HG03039 (cell line): ENCODE measurements around the gene PARD3.

Experiments
- ATAC-seq: cut with Tn5 transposase; IDR thresholded peaks from one replicate; pipeline ENCODE4 v1.9.1; 2021; ENCODE audit warnings: mild to moderate bottlenecking, moderate library complexity; ENCODE audit not compliant: unreplicated experiment

PARD3 gene

GRCh38 chr10:34520510-34520909, 294.6 kb downstream of the PARD3 start:
- ATAC-seq = no peak

DNA sequence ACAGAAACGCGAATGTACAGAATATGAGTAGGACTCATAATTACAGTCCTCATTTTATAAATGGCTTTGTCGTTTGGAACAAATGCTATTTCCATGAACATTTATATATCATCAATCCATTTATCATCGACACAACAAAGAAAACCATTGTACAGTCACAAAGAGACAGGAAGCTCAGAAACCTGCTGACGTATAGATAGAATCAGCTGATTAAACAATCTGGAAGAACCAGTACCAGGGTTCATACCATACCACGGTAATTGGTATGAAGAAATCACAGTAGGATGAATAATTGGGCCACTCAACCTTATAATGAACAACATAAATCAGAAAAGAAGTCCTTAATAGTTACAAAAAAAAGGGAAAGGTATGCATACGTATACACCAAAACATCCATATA, 295.0 kb downstream of the PARD3 start:
- ATAC-seq = no peak

DNA sequence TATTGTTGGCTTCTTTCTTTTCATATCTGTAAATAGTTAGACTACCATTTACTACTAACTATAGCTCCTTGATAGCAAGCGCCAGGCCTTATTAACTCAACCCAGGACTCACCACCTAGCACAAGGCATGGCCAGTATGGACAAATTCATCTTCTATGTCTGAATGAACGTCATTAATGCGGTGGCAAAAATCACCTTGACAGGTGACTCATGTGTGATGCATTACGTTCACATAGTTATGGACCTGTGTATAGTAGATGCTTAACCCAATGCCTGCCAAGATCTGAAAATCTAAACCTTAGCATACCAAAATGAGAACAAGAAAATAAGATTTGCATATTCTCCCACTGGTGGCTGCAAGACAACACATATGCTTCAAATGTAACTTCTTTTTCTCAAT, 300.8 kb downstream of the PARD3 start:
- ATAC-seq = no peak

DNA sequence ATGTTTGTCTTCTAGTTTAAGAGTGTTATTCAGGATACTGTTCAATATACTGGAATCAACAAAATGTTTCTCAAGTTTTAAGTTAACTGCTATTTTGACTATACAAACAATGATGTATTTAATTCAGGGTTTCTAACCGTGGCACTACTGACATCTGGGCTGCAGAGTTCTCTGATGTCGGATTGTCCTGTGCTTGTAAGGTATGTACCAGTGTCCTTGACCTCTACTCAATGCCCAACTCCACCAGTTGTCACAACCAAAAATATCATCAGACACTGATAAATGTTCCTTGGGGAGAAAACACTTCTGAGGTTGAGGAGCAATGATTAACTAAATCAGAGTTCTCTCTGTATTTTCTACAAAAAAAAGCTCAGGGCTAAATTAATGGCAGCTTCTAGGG, 301.5 kb downstream of the PARD3 start:
- no peak for ATAC-seq

DNA sequence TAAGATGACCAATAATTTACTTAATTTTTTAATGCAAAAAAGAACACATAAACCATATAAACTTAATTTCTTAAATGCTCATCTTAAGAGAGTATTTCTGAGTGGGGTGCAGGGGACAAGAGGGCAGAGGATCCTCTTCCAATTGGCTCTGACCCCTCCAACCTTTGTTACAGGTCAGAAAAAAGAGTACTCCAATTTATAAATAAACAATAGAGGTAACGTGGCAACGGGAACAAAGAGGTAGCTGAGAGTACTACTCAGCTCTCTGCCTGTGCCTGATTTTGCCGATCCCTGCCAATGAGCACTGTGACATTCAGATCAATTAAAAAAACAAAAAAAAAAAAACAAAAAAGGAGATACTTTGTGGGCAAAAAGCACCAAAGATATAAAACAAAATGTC, 307.9 kb downstream of the PARD3 start:
- no peak for ATAC-seq

- ATAC-seq = no peak
Measured at GRCh38 chr10:34506786-34507185, 308.3 kb downstream of the PARD3 start.

DNA sequence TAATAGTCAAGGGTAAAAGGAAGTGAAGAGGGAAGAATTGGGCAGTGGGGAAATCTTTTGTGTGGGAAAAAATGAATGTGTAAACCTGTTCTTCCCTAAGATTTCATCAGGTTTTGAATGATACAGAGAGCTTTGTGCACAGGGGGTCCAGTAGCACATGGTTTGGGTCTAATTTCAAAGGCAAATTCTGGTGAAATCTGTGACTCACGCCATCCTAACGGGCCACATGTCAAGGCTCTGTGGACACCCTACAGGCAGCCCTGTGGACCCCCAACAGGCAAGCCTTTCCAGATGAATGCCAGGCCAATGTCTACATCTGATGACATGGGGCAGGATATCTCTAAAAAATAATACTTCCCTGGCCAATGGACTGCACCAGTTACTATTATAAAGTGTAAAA, 309.8 kb downstream of the PARD3 start:
- ATAC-seq = no peak

GRCh38 chr10:34504534-34504933, 310.6 kb downstream of the PARD3 start:
- no peak for ATAC-seq

DNA sequence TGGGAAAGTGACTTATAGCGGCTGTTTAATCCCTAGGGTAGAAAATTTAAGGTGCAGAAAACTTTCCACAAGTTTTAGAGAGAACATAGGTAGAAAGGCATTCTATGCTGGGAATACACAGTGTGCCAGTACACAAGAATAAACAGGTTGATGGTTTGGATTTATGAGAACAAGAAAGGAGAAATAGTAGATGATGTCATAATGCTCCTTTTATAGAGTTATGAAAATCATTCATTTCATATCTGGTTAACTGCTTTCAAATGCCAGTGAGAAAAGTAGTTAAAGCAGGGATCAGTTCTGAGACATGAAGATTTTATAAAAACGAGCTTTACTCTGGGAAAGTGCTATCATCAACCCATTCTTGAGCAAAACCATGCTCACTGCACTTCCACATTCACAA, 311.4 kb downstream of the PARD3 start:
- no peak for ATAC-seq

DNA sequence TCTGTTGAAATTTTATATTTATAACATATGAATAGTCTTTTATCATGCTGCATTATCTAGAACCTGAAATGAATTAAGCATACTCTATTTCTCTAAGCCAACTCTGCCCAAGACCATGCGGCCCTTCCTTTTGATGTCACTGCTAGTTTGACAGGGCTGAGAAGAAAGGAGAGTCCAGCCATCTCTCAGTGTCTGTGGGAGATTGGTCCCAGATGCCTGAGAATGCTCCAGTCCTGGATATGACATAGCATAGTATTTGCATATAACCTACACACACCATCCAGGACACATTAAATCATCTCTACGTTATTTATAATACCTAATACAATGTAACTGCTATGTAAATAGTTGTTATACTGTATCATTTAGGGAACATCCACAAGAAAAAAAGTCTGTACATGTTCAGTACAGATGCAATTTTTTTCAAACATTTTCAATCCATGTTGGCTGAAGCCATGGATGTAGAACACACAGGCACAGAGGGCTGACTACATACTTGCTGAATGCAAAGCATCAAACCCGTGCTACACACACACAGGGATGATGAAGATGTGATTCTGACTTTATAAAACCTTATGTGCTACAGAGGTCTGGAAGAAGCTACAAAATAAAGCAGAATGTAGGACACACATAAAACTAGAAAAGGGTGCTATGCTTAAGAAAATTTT, 315.4 kb downstream of the PARD3 start:
- no peak for ATAC-seq

- no peak for ATAC-seq
Measured at GRCh38 chr10:34498821-34499220, 316.3 kb downstream of the PARD3 start.

GRCh38 chr10:34495938-34496337, 319.2 kb downstream of the PARD3 start:
- ATAC-seq = no peak

GRCh38 chr10:34494012-34494411, 321.1 kb downstream of the PARD3 start:
- ATAC-seq = no peak

DNA sequence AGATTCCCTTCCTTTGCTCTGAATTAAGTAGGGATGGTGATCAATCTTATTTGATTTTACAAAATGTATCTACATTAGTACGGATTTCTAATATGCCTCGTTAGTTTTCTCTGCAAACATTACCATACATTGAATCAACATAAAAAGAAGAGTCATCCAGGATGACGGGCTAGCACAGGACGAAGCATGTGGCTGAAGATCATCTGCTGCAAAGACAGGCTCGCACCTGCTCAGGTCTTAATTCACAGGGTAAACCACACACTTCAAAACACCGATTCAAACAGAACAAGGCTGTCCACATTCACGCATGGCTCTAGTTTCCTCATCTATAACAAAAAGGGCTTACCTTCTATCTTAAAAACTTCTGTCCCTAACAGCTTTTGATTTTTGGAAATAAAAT, 323.0 kb downstream of the PARD3 start:
- no peak for ATAC-seq

DNA sequence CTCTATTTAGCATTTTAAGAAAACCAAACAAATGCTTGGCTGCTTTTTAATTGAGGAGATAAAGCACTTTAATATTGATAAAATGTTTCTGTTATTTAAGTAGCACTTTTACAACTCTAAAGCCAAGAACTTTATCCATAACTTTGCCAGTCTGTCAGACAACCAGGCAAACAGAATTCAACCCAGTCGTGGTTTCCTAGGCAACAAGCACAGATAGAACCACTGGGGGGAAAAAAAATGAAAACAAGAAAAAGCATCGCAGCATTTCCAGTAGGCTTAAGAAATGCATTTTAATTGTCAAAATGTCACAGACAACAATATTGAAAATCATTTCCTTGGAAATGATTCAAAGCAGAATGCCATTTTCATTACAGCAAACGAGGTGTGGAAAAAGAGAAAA, 323.4 kb downstream of the PARD3 start:
- no peak for ATAC-seq

- no peak for ATAC-seq
Measured at GRCh38 chr10:34489973-34490745, 324.9 kb downstream of the PARD3 start.

DNA sequence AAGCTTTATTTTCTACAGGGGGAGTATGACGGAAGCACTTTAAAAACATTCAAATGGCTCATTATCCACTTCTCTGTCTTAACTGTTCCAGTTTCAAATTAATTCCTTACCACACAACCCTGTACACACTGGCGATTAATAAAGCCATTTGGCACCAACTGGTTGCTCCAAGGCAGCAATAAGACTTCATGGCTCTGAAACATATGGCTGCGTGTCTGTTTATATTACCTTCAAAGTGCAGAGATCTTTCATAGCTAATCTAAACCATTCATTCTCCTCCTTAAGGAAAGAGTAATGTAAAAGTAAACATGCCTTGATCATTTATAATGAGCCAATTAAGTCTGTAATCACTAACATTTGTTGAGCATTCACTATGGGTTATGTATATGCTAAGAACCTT, 325.7 kb downstream of the PARD3 start:
- ATAC-seq = no peak

DNA sequence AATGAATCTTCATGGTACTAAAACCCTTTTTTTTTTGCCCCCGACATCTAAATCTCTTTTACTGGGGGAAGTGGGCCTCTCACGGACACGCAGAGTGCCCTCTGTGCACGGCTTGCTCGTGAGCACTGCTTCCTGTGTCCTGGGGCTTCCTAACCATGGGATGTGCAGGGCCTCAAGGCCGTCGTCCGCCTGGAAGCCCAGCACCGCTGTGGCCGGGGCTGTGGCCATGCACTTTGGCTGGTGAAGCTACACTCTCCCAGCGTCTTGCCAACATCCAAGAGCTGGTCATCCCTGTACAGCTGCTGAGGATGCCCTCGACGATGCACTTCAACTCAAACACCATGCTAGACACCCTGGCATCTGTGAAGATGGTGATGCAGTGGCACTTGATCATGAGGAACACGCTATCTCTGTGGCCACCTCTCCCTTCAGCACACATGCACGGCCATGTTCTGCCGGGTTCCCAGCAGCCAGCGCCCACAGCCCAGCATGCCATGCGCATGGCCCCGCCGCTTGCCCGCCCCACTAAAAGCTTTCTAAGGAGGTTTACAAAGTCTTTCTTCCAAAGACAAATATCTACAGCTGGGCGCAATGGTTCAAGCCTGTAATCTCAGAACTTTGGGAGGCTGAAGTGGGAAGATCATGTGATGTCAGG, 326.5 kb downstream of the PARD3 start:
- ATAC-seq = no peak

- ATAC-seq = no peak
Measured at GRCh38 chr10:34486008-34486407, 329.1 kb downstream of the PARD3 start.

- ATAC-seq = no peak
Measured at GRCh38 chr10:34484164-34484563, 330.9 kb downstream of the PARD3 start.

DNA sequence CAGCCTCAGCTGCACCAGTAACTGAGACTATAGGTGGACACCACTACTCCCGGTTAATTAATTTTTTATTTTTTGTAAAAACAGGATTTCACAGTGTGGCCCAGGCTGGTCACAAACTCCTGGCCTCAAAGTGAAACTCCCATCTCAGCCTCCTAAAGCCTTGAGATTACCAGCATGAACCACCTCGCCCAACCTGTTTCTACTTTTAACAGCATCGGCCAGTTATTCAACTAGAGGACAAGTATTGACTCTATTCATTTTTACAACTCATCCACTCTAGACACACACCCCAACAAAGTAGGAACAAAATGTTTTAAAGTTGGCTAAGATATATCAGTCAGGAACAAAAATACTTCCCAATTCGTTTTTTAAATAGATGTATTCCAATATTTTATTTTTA, 334.8 kb downstream of the PARD3 start:
- ATAC-seq = no peak

DNA sequence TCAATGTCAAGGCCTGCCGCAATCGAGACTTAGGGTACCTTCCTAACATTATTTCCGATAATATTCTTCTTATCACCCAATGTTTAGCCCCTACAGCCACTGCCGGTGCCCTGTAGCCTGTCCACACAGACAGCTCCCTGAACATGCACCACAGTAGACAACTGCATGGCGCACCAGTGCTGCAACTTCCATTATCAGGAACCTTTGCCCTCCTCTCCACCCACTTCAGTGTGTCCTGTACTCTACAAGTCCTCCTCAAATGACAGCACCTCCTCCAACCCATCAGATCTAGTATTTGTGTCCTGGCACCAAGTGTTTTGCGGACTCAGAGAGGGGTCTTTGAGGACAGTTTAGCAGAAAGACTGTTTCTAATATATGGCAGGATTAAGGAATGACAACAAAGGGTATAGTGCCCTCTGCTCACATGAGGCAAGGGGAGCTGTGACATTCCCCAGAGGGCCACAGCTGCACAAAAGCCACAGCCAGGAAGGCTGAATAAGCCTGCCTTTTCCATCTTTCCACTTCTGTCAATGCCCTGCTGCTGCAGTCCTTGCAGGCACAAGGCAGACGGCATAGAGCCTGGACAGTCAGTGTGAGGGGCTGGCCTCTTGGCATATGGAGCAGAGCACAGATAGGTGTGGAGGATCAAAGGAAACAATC, 335.4 kb downstream of the PARD3 start:
- ATAC-seq = no peak
